Common myeloid progenitor, CD34-positive (primary cell): Measurements from ENCODE around the gene ZNF853.

Experiments
- CTCF ChIA-PET: fragments of 350-600 bp; sonication (Branson Sonifier 250); formaldehyde crosslinking; loops from one replicate; lab custom pipeline; 2021; ENCODE audit warnings: antibody characterized with exemption; lab: Charles Lee
- POLR2A ChIA-PET: fragments of 350-600 bp; sonication (Branson Sonifier 250); formaldehyde crosslinking; loops from one replicate; lab custom pipeline; 2021; ENCODE audit warnings: antibody characterized with exemption; lab: Charles Lee
- DNase-seq, 3 donors: peaks; one replicate each; pipeline versions ENCODE4 v3.0.0 to v3.0.0-alpha.2; 2013
- H3K27ac ChIP-seq, 2 experiments: 1 replicate in 1 of 2; 2 replicates in 1 of 2; pipeline ENCODE4 v1.7.0; 2013; ENCODE audit warnings: inconsistent platforms in 2 of 2, low read length in 2 of 2, mild to moderate bottlenecking in 2 of 2, low read depth in 1 of 2, moderate library complexity in 1 of 2; ENCODE audit not compliant: severe bottlenecking in 2 of 2, insufficient read depth in 1 of 2, poor library complexity in 1 of 2
- H3K27me3 ChIP-seq, 5 experiments: replicated peaks in 2 of 5; 1 replicate in 3 of 5; 2 replicates in 2 of 5; pipeline versions ENCODE4 v1.6.1 to v1.7.0; 2013; ENCODE audit warnings: low read length in 4 of 5, mild to moderate bottlenecking in 2 of 5, moderate library complexity in 2 of 5, inconsistent platforms in 1 of 5; ENCODE audit not compliant: insufficient read depth in 5 of 5, control insufficient read depth in 4 of 5
- H3K36me3 ChIP-seq, 4 experiments: 1 replicate in 2 of 4; 2 replicates in 2 of 4; pipeline versions ENCODE4 v1.6.1 to v1.7.0; 2013; ENCODE audit warnings: low read length in 3 of 4, control low read depth in 1 of 4, mild to moderate bottlenecking in 1 of 4; ENCODE audit not compliant: control insufficient read depth in 4 of 4, insufficient read depth in 4 of 4
- H3K4me1 ChIP-seq, 4 experiments: 1 replicate in 3 of 4; 2 replicates in 1 of 4; pipeline versions ENCODE4 v1.6.1 to v1.7.1; 2013; ENCODE audit warnings: low read length in 3 of 4, mild to moderate bottlenecking in 3 of 4, control low read depth in 1 of 4, inconsistent platforms in 1 of 4, moderate library complexity in 1 of 4; ENCODE audit not compliant: control insufficient read depth in 4 of 4, insufficient read depth in 4 of 4; ENCODE audit errors: control extremely low read depth in 1 of 4
- H3K4me3 ChIP-seq, 7 experiments: 1 replicate in 4 of 7; 2 replicates in 3 of 7; pipeline versions ENCODE4 v1.5.1 to v1.7.0; 2013; ENCODE audit warnings: mild to moderate bottlenecking in 7 of 7, low read length in 6 of 7, moderate library complexity in 6 of 7, inconsistent platforms in 2 of 7, low read depth in 2 of 7, control low read depth in 1 of 7; ENCODE audit not compliant: insufficient read depth in 4 of 7, control insufficient read depth in 1 of 7; ENCODE audit errors: extremely low read depth in 1 of 7
- H3K9me3 ChIP-seq, 5 experiments: 1 replicate in 4 of 5; 2 replicates in 1 of 5; pipeline versions ENCODE4 v1.6.1 to v1.7.1; 2013; ENCODE audit warnings: low read length in 4 of 5, mild to moderate bottlenecking in 2 of 5, inconsistent platforms in 1 of 5, low read depth in 1 of 5, moderate library complexity in 1 of 5; ENCODE audit not compliant: control insufficient read depth in 4 of 5, insufficient read depth in 2 of 5; ENCODE audit errors: control extremely low read depth in 1 of 5
- WGBS: methylation state at CpG from one replicate; pipeline ENCODE4 v1.1.5; 2013; ENCODE audit not compliant: insufficient coverage; 5-methylcytosine and 5-hydroxymethylcytosine counted together

Gene ZNF853

DNA sequence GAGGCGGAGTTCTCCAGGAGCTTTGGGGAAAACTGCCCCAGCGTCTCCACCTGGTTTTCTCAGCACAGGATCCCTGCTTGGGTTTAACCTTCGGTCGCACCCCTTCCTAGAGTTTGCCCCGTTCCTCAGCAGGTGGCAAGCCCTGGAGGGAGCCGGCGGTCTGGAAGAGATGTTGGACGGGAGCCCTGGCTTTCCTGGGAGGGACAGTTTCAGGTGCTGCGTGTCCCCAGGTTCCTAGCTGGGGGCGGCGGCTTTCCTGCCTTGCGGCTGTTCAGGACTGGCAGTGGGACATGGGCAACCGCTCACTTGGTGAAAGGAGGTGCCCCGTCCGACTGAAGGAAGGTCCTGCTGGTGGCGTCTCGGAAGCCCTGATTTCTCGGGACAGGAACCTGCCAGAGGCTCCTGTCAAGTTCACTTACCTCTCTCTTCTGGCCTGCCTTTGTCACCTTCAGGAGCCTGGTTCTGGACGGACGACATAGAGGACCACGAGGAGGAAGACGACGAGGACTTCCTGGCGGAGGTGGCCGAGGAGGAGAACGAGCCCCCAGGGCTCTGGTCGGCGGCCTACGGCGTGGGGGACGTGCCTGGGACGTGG is 36.5 kb downstream of the ZNF853 start:
- H3K27me3 ChIP-seq: no peaks in the 10 kb centered on the region
- peaks cover 0 to 64% (median 36%) of the 10 kb centered on the region in 5 experiments for H3K9me3 ChIP-seq
- WGBS: 99% methylated on average over 32 of the region's 32 CpGs
- no peak for DNase-seq
- no peak overlapping the region for H3K27ac ChIP-seq
- H3K36me3 ChIP-seq: peaks cover 31 to 88% (median 63%) of the 10 kb centered on the region in 4 experiments
- H3K4me3 ChIP-seq: peak overlapping the region in 1 of 7 experiments; percentile 2
- POLR2A ChIA-PET: no interaction called here
- CTCF ChIA-PET: no interaction called here
- H3K4me1 ChIP-seq: no peaks in the 10 kb centered on the region

DNA sequence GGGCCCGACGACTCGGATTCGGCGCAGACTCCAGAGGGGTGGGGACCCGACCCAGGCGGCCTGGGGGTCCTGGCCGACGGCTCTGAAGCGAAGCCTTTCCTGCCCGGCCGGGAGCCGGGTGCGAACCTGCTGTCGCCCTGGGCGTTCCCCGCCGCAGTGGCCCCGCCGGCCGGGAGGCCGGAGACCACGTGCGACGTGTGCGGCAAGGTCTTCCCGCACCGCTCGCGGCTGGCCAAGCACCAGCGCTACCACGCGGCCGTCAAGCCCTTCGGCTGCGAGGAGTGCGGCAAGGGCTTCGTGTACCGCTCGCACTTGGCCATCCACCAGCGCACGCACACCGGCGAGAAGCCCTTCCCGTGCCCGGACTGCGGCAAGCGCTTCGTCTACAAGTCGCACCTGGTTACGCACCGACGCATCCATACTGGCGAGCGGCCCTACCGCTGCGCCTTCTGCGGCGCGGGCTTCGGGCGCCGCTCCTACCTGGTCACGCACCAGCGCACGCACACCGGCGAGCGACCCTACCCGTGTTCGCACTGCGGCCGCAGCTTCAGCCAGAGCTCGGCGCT is 37.1 kb downstream of the ZNF853 start:
- ChIA-PET CTCF (interaction anchor here (0.5 kb wide), 1 partner anchor 294 kb away, joined by 3 read pairs; no protein-coding TSS in a partner anchor), POLR2A (no interaction called here)
- 97% methylated on average over 74 of the region's 75 CpGs for WGBS
- Histone ChIP-seq H3K36me3 (peaks cover 28 to 82% (median 60%) of the 10 kb centered on the region in 4 experiments), H3K4me1 (no peaks in the 10 kb centered on the region), H3K27me3 (no peaks in the 10 kb centered on the region), H3K9me3 (peaks cover 0 to 64% (median 36%) of the 10 kb centered on the region in 5 experiments), H3K4me3 (no peak overlapping the region), H3K27ac (no peak overlapping the region)
- DNase-seq: no peak

DNA sequence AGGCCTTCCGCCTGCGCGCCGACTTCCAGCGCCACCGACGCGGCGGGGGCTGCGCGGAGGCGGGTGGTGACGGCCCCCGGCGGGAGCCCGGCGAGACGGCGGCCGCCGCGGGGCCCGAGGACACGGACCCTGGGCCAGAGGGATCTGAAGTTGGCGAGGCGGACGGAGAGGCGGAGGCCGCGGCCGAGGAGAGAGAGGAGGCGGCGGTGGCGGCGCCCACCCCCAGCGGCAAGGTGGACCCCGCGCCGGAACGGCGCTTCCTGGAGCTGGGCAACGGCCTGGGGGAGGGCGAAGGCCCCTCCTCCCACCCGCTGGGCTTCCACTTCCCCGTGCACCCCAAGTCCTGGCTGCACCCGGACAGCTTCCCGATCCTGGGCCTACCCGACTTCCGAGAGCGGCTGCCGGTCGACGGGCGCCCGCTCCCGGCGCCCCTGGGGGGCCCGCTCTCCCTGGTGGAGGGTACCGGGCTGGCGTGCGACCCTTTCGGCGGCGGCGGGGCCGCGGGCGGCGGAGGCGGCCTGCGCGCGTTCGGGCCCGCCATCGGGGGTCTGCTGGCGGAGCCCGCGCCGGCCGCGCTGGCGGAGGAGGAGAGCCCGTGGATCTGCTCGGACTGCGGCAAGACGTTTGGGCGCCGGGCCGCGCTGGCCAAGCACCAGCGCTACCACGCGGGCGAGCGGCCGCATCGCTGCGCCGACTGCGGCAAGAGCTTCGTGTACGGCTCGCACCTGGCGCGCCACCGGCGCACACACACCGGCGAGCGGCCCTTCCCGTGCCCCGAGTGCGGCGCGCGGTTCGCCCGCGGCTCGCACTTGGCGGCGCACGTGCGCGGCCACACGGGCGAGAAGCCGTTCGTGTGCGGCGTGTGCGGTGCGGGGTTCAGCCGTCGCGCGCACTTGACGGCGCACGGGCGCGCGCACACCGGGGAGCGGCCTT is 37.9 kb downstream of the ZNF853 start:
- Histone ChIP-seq H3K4me1 (no peaks in the 10 kb centered on the region), H3K27ac (no peak overlapping the region), H3K4me3 (no peak overlapping the region), H3K9me3 (peaks cover 0 to 60% (median 36%) of the 10 kb centered on the region in 5 experiments), H3K27me3 (no peaks in the 10 kb centered on the region), H3K36me3 (peaks cover 26 to 74% (median 52%) of the 10 kb centered on the region in 4 experiments)
- 97% methylated on average over 125 of the region's 146 CpGs for WGBS
- POLR2A ChIA-PET: no interaction called here
- no peak for DNase-seq
- CTCF ChIA-PET: no interaction called here

- no peak overlapping the region for H3K4me3 ChIP-seq
- H3K9me3 ChIP-seq: peaks cover 0 to 55% (median 36%) of the 10 kb centered on the region in 5 experiments
- POLR2A ChIA-PET: no interaction called here
- H3K27me3 ChIP-seq: no peaks in the 10 kb centered on the region
- CTCF ChIA-PET: no interaction called here
- H3K27ac ChIP-seq: no peak overlapping the region
- WGBS: 97% methylated on average over 80 of the region's 94 CpGs
- peaks cover 26 to 65% (median 44%) of the 10 kb centered on the region in 4 experiments for H3K36me3 ChIP-seq
- no peak for DNase-seq
- peaks cover 0 to 3% (median 1%) of the 10 kb centered on the region in 4 experiments for H3K4me1 ChIP-seq
These were observed 38.9 kb downstream of the ZNF853 start for GRCh38 chr7:6654113-6654841.

DNA sequence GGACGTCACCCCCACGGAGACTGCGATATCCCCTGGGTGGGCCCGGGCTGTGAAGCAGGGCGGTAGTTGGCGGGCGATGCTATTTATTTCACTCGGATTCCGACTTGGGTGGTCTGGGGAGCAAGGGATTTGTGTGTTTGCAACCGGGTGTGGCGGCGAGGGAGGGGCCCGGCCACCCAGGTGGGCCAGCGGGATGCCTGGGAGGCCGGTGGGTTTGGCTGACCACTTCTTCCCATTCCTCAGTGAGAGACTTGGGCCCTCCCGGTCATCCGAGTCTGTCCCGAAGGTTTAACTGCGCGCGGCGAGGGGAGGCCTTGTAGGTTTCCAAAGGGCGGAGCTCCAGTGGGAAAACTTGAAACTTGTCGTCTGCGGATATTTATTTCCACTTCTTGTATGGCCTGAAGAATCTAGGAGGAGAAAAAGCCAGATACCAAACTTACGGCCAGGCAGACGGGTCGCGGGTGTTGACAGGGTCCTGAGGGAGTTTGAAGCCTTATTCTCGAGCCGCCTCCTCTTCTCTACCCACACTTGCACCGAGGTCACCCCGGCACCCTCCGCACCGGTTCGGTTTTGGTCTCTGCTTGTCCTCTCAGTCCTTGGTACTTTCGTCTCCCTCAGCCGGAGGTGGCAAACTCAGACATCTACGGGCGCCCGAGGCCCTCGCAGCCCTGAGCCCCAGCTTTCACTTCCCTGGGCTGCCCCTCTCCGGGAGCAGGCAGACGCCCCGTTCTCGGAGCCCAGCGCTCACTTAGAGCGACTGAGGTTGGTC is 39.6 kb downstream of the ZNF853 start:
- CTCF ChIA-PET: no interaction called here
- H3K4me1 ChIP-seq: peaks cover 0 to 5% (median 1%) of the 10 kb centered on the region in 4 experiments

DNA sequence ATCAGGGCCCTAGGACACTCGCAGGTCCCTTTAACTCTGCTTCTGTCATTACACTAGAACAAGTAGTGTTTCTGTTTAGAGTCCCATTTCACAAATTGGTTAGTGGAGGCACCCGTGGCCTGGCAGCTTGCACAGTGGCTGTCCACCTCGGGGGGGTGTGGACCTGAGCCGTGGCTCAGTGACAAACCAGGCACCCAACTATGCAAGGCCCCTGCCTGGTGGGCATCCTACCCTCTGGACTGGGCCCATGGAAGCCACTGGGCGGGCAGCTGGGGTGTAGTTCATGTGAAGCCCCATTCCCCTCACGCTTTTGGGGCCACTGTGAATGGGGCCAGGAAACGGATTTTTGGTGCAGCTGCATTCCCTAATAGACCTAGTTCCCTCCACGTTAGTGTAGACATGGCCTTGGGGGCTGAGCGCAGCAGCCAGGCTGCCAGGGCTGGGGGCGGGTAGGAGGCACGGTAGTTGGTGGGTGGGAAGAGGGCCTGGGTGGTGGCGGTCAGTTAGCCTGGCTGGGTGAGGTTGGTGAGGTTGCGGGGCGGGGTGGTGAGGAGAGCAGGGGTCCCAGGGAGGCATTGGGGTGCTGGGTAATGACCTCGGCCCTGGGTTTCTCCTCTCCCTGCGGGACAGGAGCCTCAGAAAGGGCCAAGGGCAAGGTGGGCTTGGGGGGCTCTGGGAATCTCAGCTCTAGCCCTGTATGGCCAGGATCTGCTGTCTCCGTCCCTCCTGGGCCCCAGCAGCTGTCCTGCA is 40.4 kb downstream of the ZNF853 start:
- Histone ChIP-seq H3K9me3 (peaks cover 0 to 40% (median 25%) of the 10 kb centered on the region in 5 experiments), H3K36me3 (peaks cover 20 to 49% (median 33%) of the 10 kb centered on the region in 4 experiments), H3K4me3 (no peak overlapping the region), H3K27me3 (no peaks in the 10 kb centered on the region), H3K27ac (no peak overlapping the region), H3K4me1 (peaks cover 0 to 5% (median 1%) of the 10 kb centered on the region in 4 experiments)
- no peak for DNase-seq
- ChIA-PET POLR2A (no interaction called here), CTCF (no interaction called here)
- 96% methylated on average over 14 of the region's 17 CpGs for whole genome bisulfite sequencing

More for the DNA sequence above, 39.6 kb downstream of the ZNF853 start:
- no peak for DNase-seq
- Histone ChIP-seq H3K27me3 (no peaks in the 10 kb centered on the region), H3K27ac (no peak overlapping the region), H3K36me3 (peaks cover 20 to 57% (median 39%) of the 10 kb centered on the region in 4 experiments), H3K9me3 (peaks cover 0 to 48% (median 31%) of the 10 kb centered on the region in 5 experiments), H3K4me3 (no peak overlapping the region)
- POLR2A ChIA-PET: no interaction called here
- WGBS: 96% methylated on average over 45 of the region's 48 CpGs
